Measurements from ENCODE around the gene OR4C11.

Gene OR4C11

DNA sequence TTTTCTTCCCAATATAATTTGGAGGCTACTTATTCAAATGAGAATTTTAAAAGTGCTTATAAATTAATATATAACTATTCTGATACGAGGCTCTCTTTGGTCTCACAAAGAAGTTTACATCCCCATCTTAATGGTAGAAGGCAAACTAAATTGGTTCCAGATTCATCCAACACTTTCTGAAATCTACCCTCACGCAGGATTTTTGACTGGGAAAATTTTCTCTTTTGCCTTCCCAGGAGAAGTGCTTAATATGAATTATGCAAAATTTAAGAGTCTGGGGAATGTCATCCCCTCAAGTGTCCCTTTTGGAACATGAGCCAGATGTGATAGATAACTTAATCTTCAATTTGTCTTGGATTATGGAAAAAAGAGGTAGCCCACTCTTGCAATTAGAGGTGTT is at the start of gene OR4C11:
OR4C11 (minus strand) TSS at position 101 of the 400 bp plus-strand sequence. CDS start 3,272 bp downstream, outside the sequence.
- no peaks in the 10 kb centered on the region for H3K36me3 Mint-ChIP-seq
- no peaks in the 10 kb centered on the region for H3K4me1 Mint-ChIP-seq
- no peak for DNase-seq
- H3K27me3 Mint-ChIP-seq, result no peaks in the 10 kb centered on the region
- H3K27ac Mint-ChIP-seq, result no peak within 1 kb of the TSS
- peaks cover 16% of the 10 kb centered on the region for H3K9me3 Mint-ChIP-seq
- H3K4me3 Mint-ChIP-seq, result no peak within 1 kb of the TSS
- CTCF ChIA-PET, result no interaction called here

GRCh38 chr11:55655096-55655495 is 47.7 kb upstream of the OR4C11 start:
- no peaks in the 10 kb centered on the region for H3K36me3 Mint-ChIP-seq
- no peak overlapping the region for H3K27ac Mint-ChIP-seq
- H3K4me1 Mint-ChIP-seq, result no peaks in the 10 kb centered on the region
- H3K4me3 Mint-ChIP-seq, result no peak overlapping the region
- DNase-seq, result no peak
- no peaks in the 10 kb centered on the region for H3K27me3 Mint-ChIP-seq
- H3K9me3 Mint-ChIP-seq, result peaks cover 20% of the 10 kb centered on the region
- CTCF ChIA-PET, result no interaction called here

GRCh38 chr11:55652560-55652959 is 45.1 kb upstream of the OR4C11 start:
- no peak overlapping the region for H3K4me3 Mint-ChIP-seq
- DNase-seq, result no peak
- peaks cover 19% of the 10 kb centered on the region for H3K9me3 Mint-ChIP-seq
- no peaks in the 10 kb centered on the region for H3K27me3 Mint-ChIP-seq
- H3K4me1 Mint-ChIP-seq, result no peaks in the 10 kb centered on the region
- H3K36me3 Mint-ChIP-seq, result no peaks in the 10 kb centered on the region
- no peak overlapping the region for H3K27ac Mint-ChIP-seq
- CTCF ChIA-PET, result no interaction called here

GRCh38 chr11:55648027-55648426 is 40.6 kb upstream of the OR4C11 start, which contains the start of gene OR4S2:
Gene OR4S2 (plus strand): TSS chr11:55648327. CDS start chr11:55650904, 2,577 bp downstream.
- Mint-ChIP-seq H3K36me3 (no peaks in the 10 kb centered on the region), H3K27me3 (no peaks in the 10 kb centered on the region), H3K4me1 (no peaks in the 10 kb centered on the region), H3K4me3 (no peak within 1 kb of the TSS), H3K9me3 (peaks cover 24% of the 10 kb centered on the region), H3K27ac (no peak within 1 kb of the TSS)
- no peak for DNase-seq
- CTCF ChIA-PET, result no interaction called here

GRCh38 chr11:55634813-55635212 is 27.4 kb upstream of the OR4C11 start, which contains the start of gene OR4P4:
Gene OR4P4 (plus strand): TSS chr11:55635113.
- H3K4me3 Mint-ChIP-seq, result no peak within 1 kb of the TSS
- H3K9me3 Mint-ChIP-seq, result peaks cover 20% of the 10 kb centered on the region
- no peak for DNase-seq
- H3K27ac Mint-ChIP-seq, result no peak within 1 kb of the TSS
- H3K4me1 Mint-ChIP-seq, result no peaks in the 10 kb centered on the region
- CTCF ChIA-PET, result no interaction called here
- no peaks in the 10 kb centered on the region for H3K27me3 Mint-ChIP-seq
- H3K36me3 Mint-ChIP-seq, result no peaks in the 10 kb centered on the region

GRCh38 chr11:55624531-55624930 is 17.1 kb upstream of the OR4C11 start:
- Mint-ChIP-seq H3K4me3 (no peak overlapping the region), H3K36me3 (peaks cover 2% of the 10 kb centered on the region), H3K9me3 (peaks cover 46% of the 10 kb centered on the region), H3K27me3 (no peaks in the 10 kb centered on the region), H3K27ac (no peak overlapping the region), H3K4me1 (no peaks in the 10 kb centered on the region)
- no peak for DNase-seq
- CTCF ChIA-PET, result no interaction called here

GRCh38 chr11:55572548-55572947 is 34.9 kb downstream of the OR4C11 start:
- Mint-ChIP-seq H3K4me3 (no peak overlapping the region), H3K27ac (no peak overlapping the region), H3K9me3 (peaks cover 36% of the 10 kb centered on the region), H3K36me3 (no peaks in the 10 kb centered on the region), H3K27me3 (no peaks in the 10 kb centered on the region), H3K4me1 (no peaks in the 10 kb centered on the region)
- CTCF ChIA-PET, result no interaction called here
- no peak for DNase-seq

DNA sequence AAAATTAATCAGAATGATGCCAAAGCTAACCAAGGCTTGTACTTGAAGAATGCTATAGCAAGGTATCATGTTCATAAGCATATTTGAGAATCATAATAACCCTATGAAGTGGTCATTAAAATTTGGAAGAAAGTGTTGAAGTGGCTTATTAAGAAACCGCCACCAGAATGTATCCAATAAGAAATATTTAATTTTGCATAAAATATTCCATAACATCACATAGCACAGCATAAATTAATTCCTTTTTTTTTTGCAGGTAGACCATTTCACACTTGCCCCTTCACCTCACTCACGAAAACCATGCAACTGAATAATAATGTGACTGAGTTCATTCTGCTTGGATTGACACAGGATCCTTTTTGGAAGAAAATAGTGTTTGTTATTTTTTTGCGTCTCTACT is 35.6 kb downstream of the OR4C11 start, which contains the start of gene OR4C16:
OR4C16 (plus strand) TSS at position 301 of the 400 bp plus-strand sequence; CDS start at position 301, 0 bp downstream.
- DNase-seq, result no peak
- no peaks in the 10 kb centered on the region for H3K36me3 Mint-ChIP-seq
- CTCF ChIA-PET, result no interaction called here
- no peak within 1 kb of the TSS for H3K4me3 Mint-ChIP-seq
- H3K9me3 Mint-ChIP-seq, result peaks cover 29% of the 10 kb centered on the region
- H3K27ac Mint-ChIP-seq, result no peak within 1 kb of the TSS
- no peaks in the 10 kb centered on the region for H3K4me1 Mint-ChIP-seq
- no peaks in the 10 kb centered on the region for H3K27me3 Mint-ChIP-seq

- Mint-ChIP-seq H3K9me3 (peaks cover 30% of the 10 kb centered on the region), H3K36me3 (no peaks in the 10 kb centered on the region), H3K27ac (no peak within 1 kb of the TSS), H3K4me3 (no peak within 1 kb of the TSS), H3K27me3 (no peaks in the 10 kb centered on the region), H3K4me1 (no peaks in the 10 kb centered on the region)
- CTCF ChIA-PET, result no interaction called here
- DNase-seq, result no peak
Observed at GRCh38 chr11:55554169-55554568, 53.3 kb downstream of the OR4C11 start, which contains the start of gene OR4C15. Gene OR4C15 (plus strand): TSS chr11:55554469. CDS start chr11:55554469, 0 bp downstream.

Data from activated naive CD4-positive, alpha-beta T cell treated with anti-CD3 and anti-CD28 coated beads, Interleukin-2, amount 10 ng/mL, durations not matched to agents 7 days and 5 days (primary cell).